HG03045 (cell line): ENCODE data around the gene NFYC.

Source experiments
- ATAC-seq: cut with Tn5 transposase; IDR thresholded peaks from one replicate; pipeline ENCODE4 v1.9.1; 2021; ENCODE audit warnings: mild to moderate bottlenecking, moderate library complexity; ENCODE audit not compliant: unreplicated experiment

Gene NFYC

GRCh38 chr1:40691538-40692428 lies at the start of gene NFYC:
TSS of gene NFYC (plus strand) at chr1:40691704. CDS start at chr1:40738844, 47,140 bp downstream.
- ATAC-seq: peak; percentile 80

GRCh38 chr1:40645118-40645680 lies 46.3 kb upstream of the NFYC start:
- ATAC-seq: no peak

- no peak for ATAC-seq
These were observed 45.2 kb upstream of the NFYC start for GRCh38 chr1:40646315-40646714.

GRCh38 chr1:40648200-40648599 lies 43.3 kb upstream of the NFYC start:
- ATAC-seq: no peak

- ATAC-seq: no peak
These were observed 42.4 kb upstream of the NFYC start for GRCh38 chr1:40648928-40649591.

GRCh38 chr1:40649592-40649930 lies 41.9 kb upstream of the NFYC start:
- no peak for ATAC-seq

- no peak for ATAC-seq
These were observed 41.4 kb upstream of the NFYC start for GRCh38 chr1:40650075-40650474.

- no peak for ATAC-seq
These were observed 40.2 kb upstream of the NFYC start for GRCh38 chr1:40651138-40651857.

GRCh38 chr1:40652468-40652867 lies 39.0 kb upstream of the NFYC start:
- ATAC-seq: no peak

- ATAC-seq: no peak
These were observed 38.5 kb upstream of the NFYC start for GRCh38 chr1:40652979-40653378.

- ATAC-seq: no peak
These were observed 37.5 kb upstream of the NFYC start for GRCh38 chr1:40653851-40654537.

- ATAC-seq: no peak
These were observed 34.5 kb upstream of the NFYC start for GRCh38 chr1:40657046-40657445.

- ATAC-seq: no peak
These were observed 32.5 kb upstream of the NFYC start for GRCh38 chr1:40658751-40659648.

GRCh38 chr1:40659649-40659947 lies 31.9 kb upstream of the NFYC start:
- no peak for ATAC-seq

- no peak for ATAC-seq
These were observed 29.8 kb upstream of the NFYC start for GRCh38 chr1:40661678-40662077.

GRCh38 chr1:40662151-40662550 lies 29.4 kb upstream of the NFYC start:
- no peak for ATAC-seq

- ATAC-seq: no peak
These were observed 28.6 kb upstream of the NFYC start for GRCh38 chr1:40662864-40663263.

- no peak for ATAC-seq
These were observed 28.0 kb upstream of the NFYC start for GRCh38 chr1:40663324-40664166.

GRCh38 chr1:40664167-40664537 lies 27.4 kb upstream of the NFYC start:
- ATAC-seq: no peak
